NT2/D1 (cell line): ENCODE results near the gene SLC45A1.

ENCODE experiments used
- SUZ12 ChIP-seq: IDR thresholded peaks from 2 replicates; pipeline ENCODE4 v1.6.1; 2011; ENCODE audit not compliant: insufficient read length, insufficient read depth; ENCODE audit errors: extremely low read depth
- YY1 ChIP-seq: IDR thresholded peaks from 2 replicates; pipeline ENCODE4 v1.6.1; 2011; ENCODE audit not compliant: insufficient read length, insufficient read depth
- ZNF274 ChIP-seq: IDR thresholded peaks from 2 replicates; pipeline ENCODE4 v1.6.1; 2011; ENCODE audit warnings: mild to moderate bottlenecking, low read depth, low read length

DNA sequence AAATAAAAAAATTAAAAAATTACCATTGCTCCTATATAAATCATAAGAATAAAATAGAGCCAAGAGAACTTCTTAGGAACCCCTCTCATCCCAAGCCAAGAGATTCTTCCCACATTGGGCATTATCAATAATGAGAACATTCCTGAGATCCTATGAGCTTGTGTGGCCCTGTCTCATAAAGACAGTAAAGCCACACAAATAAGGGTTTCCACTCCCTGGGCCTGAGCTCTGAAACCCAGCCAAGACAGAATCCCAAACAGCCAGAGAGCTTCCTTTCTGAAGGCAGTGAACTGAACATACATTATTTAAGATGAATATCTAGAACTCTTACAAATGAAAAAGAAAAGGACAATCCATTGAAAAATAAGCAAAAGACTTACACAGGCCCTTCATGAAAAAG is 68.3 kb downstream of the SLC45A1 start:
- TF ChIP-seq ZNF274 (no peak), YY1 (no peak), SUZ12 (no peak)
